ENCODE data around the gene SH3BGRL2.
"Not testable (repeated sequence)": the region's sequence is repeated elsewhere in the genome, so short reads cannot be mapped to it uniquely, and the experiment has no call there.

Gene SH3BGRL2

GRCh38 chr6:79614326-79615305 is 16.5 kb upstream of the SH3BGRL2 start:
- no peak for DNase-seq (ENCODE audit: low spot score)

DNA sequence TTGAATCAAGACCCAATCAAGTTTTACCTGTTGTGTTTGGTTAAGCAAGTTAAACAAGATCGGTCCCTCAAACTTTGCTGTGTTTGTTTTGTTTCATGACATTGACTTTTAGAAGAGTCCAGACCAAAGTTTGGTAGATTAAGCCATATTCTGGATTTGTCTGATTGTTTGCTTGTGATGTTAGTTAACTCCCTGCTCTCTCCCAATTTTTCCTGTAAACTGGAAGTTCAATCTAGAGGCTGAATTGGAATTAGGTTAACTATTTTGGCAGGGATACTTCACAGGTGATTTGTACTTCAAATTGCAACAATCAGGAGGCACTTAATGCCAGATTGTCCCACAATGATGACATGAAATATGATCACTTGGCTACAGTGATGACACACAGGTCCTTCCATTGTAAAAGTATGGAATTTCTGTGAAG is 13.6 kb upstream of the SH3BGRL2 start:
- DNase-seq (ENCODE audit: low spot score): no peak

DNA sequence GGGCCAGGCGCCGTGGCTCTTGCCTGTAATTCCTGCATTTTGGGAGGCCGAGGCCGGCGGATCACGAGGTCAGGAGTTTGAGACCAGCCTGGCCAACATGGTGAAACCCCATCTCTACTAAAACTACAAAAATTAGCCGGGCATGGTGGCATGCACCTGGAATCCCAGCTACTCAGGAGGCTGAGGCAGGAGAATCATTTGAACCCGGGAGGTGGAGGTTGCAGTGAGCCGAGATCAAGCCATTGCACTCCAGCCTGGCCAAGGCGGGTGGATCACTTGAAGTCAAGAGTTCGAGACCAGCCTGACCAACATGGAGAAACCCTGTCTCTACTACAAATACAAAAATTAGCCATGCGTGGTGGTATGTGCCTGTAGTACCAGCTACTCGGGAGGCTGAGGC is 12.7 kb upstream of the SH3BGRL2 start:
- not testable (repeated sequence) for DNase-seq (ENCODE audit: low spot score)

- DNase-seq (ENCODE audit: low spot score): no peak
These were observed 9.6 kb upstream of the SH3BGRL2 start for GRCh38 chr6:79621579-79621978.

GRCh38 chr6:79622364-79622763 is 8.8 kb upstream of the SH3BGRL2 start:
- no peak for DNase-seq (ENCODE audit: low spot score)

GRCh38 chr6:79623106-79623505 is 8.0 kb upstream of the SH3BGRL2 start:
- no peak for DNase-seq (ENCODE audit: low spot score)

GRCh38 chr6:79625746-79626145 is 5.4 kb upstream of the SH3BGRL2 start:
- DNase-seq (ENCODE audit: low spot score): no peak

GRCh38 chr6:79626811-79627210 is 4.3 kb upstream of the SH3BGRL2 start:
- DNase-seq (ENCODE audit: low spot score): no peak

GRCh38 chr6:79627422-79627821 is 3.7 kb upstream of the SH3BGRL2 start:
- no peak for DNase-seq (ENCODE audit: low spot score)

- DNase-seq (ENCODE audit: low spot score): no peak
These were observed 2.5 kb upstream of the SH3BGRL2 start for GRCh38 chr6:79628466-79629288.

DNA sequence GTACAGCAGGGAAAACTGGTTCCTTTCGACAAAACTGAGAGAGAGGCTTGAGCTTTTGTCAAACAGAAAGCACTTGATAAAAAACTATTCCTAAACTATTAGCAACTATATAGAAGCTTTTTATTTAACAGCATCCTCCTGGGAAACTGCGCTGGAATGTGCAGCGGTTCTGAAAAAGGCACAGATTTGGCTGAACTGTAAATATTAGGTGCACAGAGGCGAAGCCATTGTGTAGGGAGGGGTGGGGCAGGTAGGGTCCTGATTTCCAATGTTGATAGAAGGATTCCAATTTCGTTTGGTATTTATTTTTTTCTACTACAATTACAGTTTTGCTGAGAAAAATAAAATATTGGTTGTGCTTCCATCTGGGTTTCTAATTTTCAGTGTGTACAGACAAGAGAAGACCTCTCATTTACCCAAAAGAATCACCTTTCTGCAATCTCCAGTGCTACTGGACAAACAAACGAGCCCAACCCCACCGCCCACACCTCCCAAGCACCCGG is 698 bp upstream of the SH3BGRL2 start:
- no peak for DNase-seq (ENCODE audit: low spot score)

DNA sequence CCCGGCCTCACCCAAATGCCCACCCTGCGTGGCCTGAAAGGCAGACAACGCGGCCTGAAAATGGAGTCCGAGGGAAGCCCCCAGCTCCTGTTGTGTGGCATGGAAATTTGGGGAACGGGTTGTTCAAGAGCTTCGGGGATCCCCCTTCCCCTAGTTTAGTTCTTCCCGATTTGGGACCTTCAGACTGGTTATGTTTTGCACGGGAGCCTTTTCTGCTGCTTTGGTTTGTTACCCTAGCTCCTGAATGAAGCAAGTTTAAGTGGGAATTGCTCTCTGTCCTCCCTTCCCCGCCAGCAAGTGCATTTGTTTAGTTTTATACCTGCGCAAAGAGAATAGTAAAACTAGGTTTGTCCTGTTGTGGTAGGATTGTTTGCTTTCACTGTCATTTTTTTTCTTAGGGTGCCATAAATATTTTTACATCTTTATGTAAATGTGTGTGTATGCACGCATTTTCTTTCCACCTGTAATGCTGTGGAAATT is 604 bp downstream of the SH3BGRL2 start:
- DNase-seq (ENCODE audit: low spot score): no peak

GRCh38 chr6:79632580-79632979 is 1.5 kb downstream of the SH3BGRL2 start:
- no peak for DNase-seq (ENCODE audit: low spot score)

GRCh38 chr6:79634491-79635231 is 3.5 kb downstream of the SH3BGRL2 start:
- no peak for DNase-seq (ENCODE audit: low spot score)

- no peak for DNase-seq (ENCODE audit: low spot score)
These were observed 4.1 kb downstream of the SH3BGRL2 start for GRCh38 chr6:79635232-79635543.

- no peak for DNase-seq (ENCODE audit: low spot score)
These were observed 5.5 kb downstream of the SH3BGRL2 start for GRCh38 chr6:79636673-79637072.

DNA sequence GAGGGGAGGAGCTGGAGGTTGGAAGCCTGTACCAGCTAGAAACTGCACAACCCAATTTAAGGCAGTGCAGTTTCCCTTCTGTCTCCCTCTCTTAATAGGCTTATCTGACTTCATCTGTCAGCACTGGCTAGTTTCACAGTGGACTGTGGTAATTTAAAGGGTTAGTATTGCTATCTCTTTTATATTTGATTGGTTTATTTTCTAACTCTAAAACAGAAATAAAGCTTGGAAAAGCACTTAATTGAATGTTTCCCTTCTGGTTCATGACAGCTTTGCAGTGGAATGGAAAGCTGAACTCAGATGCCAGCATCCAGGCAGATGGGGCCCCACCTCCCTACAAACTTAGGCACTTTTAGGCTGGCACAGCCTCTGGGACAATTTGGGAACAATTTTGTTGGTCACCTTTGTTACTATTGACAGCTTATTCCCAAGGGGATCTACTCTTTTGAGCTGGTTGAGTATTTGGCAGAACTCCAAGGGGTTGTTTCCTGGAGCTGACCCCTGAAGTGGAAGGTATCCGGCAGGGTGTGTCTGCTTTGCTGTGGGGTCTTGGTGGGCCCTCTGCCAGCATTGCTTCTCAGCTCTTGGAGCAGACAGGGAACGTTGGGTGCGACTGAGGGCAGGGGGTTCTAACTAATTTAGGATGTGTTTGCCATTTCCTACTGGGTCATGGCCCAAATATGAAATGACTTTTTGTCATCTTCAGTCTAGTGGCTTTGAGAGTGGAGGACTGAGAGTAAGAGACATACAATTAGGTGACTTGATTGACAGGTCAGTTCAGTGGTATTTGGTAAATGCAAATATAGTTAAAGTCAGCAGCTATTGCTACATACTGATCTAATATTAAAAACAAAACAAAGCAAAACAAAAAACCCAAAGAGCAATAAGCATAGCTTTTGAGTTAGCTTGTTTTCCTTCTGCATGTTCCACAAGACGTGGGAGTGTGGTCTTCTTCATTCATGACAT is 9.3 kb downstream of the SH3BGRL2 start:
- DNase-seq (ENCODE audit: low spot score): peak; percentile 50

DNA sequence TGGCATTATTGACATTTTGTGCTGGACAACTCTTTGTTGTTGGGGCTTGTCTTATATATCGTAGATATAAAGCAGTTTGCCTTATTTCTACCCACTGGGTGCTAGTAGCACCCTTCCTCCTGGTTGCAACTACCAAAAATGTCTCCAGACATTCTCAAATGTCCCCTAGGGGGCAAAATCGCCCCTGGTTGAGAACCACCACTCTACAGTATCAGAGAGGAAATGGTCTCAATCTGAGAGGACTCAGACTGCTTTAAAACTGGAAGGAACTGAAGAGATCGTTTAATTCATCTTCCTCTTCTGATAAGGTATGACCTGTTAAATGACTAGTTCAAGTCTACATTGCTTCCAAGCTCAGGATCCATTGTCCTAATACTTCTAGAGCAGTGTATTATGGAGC is 14.9 kb downstream of the SH3BGRL2 start:
- no peak for DNase-seq (ENCODE audit: low spot score)

- no peak for DNase-seq (ENCODE audit: low spot score)
These were observed 15.4 kb downstream of the SH3BGRL2 start for GRCh38 chr6:79646561-79646960.

GRCh38 chr6:79647741-79648140 is 16.6 kb downstream of the SH3BGRL2 start:
- no peak for DNase-seq (ENCODE audit: low spot score)

DNA sequence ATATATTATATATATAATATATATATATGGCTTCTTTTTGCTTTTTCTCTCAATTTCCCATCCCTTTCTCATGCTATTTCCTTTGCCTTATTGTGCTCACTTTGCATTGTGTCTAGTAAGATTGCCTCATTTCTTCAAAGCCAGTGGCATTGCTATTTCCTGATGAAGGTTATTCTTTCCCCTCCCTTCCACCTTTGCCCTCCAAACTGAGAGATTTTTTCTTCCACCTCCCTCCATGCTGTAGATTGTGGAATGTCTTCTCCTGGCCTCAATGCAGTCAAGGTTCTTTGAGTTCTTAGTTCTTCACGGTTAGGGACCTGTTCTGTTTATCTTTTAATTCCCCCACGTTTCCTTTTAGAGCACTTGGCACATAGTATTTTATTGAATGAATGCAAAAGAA is 17.2 kb downstream of the SH3BGRL2 start:
- DNase-seq (ENCODE audit: low spot score): no peak
